Mucosa of stomach (tissue), 1 donor: Measurements from ENCODE around the gene AIFM3.
A peak's percentile ranks its signal among the peaks of the same experiment; 100 is the strongest.

Source experiments
- H3K27me3 ChIP-seq: one replicate; pipeline ENCODE4 v1.7.0; 2013; ENCODE audit warnings: mild to moderate bottlenecking, low read length; ENCODE audit not compliant: control insufficient read depth, insufficient read depth
- H3K36me3 ChIP-seq: one replicate; pipeline ENCODE4 v1.7.0; 2013; ENCODE audit warnings: low read length; ENCODE audit not compliant: control insufficient read depth, insufficient read depth
- H3K4me1 ChIP-seq: one replicate; pipeline ENCODE4 v1.7.0; 2013; ENCODE audit warnings: mild to moderate bottlenecking, low read length; ENCODE audit not compliant: control insufficient read depth, insufficient read depth
- H3K4me3 ChIP-seq: one replicate; pipeline ENCODE4 v1.7.0; 2013; ENCODE audit warnings: low read length
- H3K9ac ChIP-seq: one replicate; pipeline ENCODE4 v1.7.0; 2013; ENCODE audit warnings: mild to moderate bottlenecking, low read length, moderate library complexity
- H3K9me3 ChIP-seq: one replicate; pipeline ENCODE4 v1.7.0; 2013; ENCODE audit warnings: mild to moderate bottlenecking, low read length, moderate library complexity; ENCODE audit not compliant: control insufficient read depth
- donor health status: Pancreatic carcinoma.

The AIFM3 gene

GRCh38 chr22:21014726-21015465 lies 47.8 kb downstream of the AIFM3 start, which contains the start of gene P2RX6:
Gene P2RX6 (plus strand): TSS chr22:21015165. CDS start chr22:21015175, 10 bp downstream.
- H3K27me3 ChIP-seq = no peaks in the 10 kb centered on the region
- peak within 1 kb of the TSS; percentile 41 for H3K9ac ChIP-seq
- H3K9me3 ChIP-seq = no peaks in the 10 kb centered on the region
- peaks cover 23% of the 10 kb centered on the region for H3K4me1 ChIP-seq
- H3K36me3 ChIP-seq = no peaks in the 10 kb centered on the region
- peak within 1 kb of the TSS; percentile 60 for H3K4me3 ChIP-seq

GRCh38 chr22:21015466-21016006 lies 48.5 kb downstream of the AIFM3 start:
- no peaks in the 10 kb centered on the region for H3K27me3 ChIP-seq

GRCh38 chr22:21016644-21017420 lies 49.8 kb downstream of the AIFM3 start:
- Histone ChIP-seq H3K9ac (no peak overlapping the region), H3K36me3 (no peaks in the 10 kb centered on the region), H3K9me3 (no peaks in the 10 kb centered on the region), H3K27me3 (no peaks in the 10 kb centered on the region), H3K4me3 (no peak overlapping the region), H3K4me1 (peaks cover 23% of the 10 kb centered on the region)

More at GRCh38 chr22:21015466-21016006, 48.5 kb downstream of the AIFM3 start:
- no peaks in the 10 kb centered on the region for H3K36me3 ChIP-seq
- no peaks in the 10 kb centered on the region for H3K9me3 ChIP-seq
- H3K9ac ChIP-seq = no peak overlapping the region
- no peak overlapping the region for H3K4me3 ChIP-seq
- peaks cover 23% of the 10 kb centered on the region for H3K4me1 ChIP-seq

- Histone ChIP-seq H3K9ac (no peak overlapping the region), H3K27me3 (no peaks in the 10 kb centered on the region), H3K36me3 (no peaks in the 10 kb centered on the region), H3K4me3 (no peak overlapping the region), H3K9me3 (no peaks in the 10 kb centered on the region), H3K4me1 (peaks cover 23% of the 10 kb centered on the region)
These were observed 51.3 kb downstream of the AIFM3 start for GRCh38 chr22:21018314-21018713.

- Histone ChIP-seq H3K9me3 (no peaks in the 10 kb centered on the region), H3K27me3 (no peaks in the 10 kb centered on the region)
These were observed 53.9 kb downstream of the AIFM3 start for GRCh38 chr22:21020802-21021429.

GRCh38 chr22:21022507-21022906 lies 55.5 kb downstream of the AIFM3 start:
- no peak overlapping the region for H3K9ac ChIP-seq
- H3K27me3 ChIP-seq = no peaks in the 10 kb centered on the region
- H3K9me3 ChIP-seq = no peaks in the 10 kb centered on the region
- no peak overlapping the region for H3K4me3 ChIP-seq
- H3K4me1 ChIP-seq = peaks cover 5% of the 10 kb centered on the region
- no peaks in the 10 kb centered on the region for H3K36me3 ChIP-seq

More at GRCh38 chr22:21020802-21021429, 53.9 kb downstream of the AIFM3 start:
- Histone ChIP-seq H3K4me1 (no peaks in the 10 kb centered on the region), H3K36me3 (no peaks in the 10 kb centered on the region), H3K4me3 (no peak overlapping the region), H3K9ac (no peak overlapping the region)

GRCh38 chr22:21022955-21023614 lies 56.0 kb downstream of the AIFM3 start:
- Histone ChIP-seq H3K9ac (no peak overlapping the region), H3K9me3 (no peaks in the 10 kb centered on the region), H3K4me3 (no peak overlapping the region), H3K27me3 (no peaks in the 10 kb centered on the region), H3K4me1 (peaks cover 5% of the 10 kb centered on the region), H3K36me3 (no peaks in the 10 kb centered on the region)

GRCh38 chr22:21025266-21025665 lies 58.2 kb downstream of the AIFM3 start:
- H3K27me3 ChIP-seq = no peaks in the 10 kb centered on the region
- no peaks in the 10 kb centered on the region for H3K9me3 ChIP-seq
- H3K4me3 ChIP-seq = no peak overlapping the region
- no peaks in the 10 kb centered on the region for H3K36me3 ChIP-seq
- no peak overlapping the region for H3K9ac ChIP-seq
- H3K4me1 ChIP-seq = peaks cover 5% of the 10 kb centered on the region

- Histone ChIP-seq H3K9ac (no peak overlapping the region), H3K36me3 (no peaks in the 10 kb centered on the region), H3K9me3 (no peaks in the 10 kb centered on the region), H3K4me3 (no peak overlapping the region), H3K27me3 (no peaks in the 10 kb centered on the region), H3K4me1 (peaks cover 5% of the 10 kb centered on the region)
These were observed 59.0 kb downstream of the AIFM3 start for GRCh38 chr22:21025763-21026755.

- H3K36me3 ChIP-seq = no peaks in the 10 kb centered on the region
- H3K9me3 ChIP-seq = no peaks in the 10 kb centered on the region
- H3K4me1 ChIP-seq = peaks cover 14% of the 10 kb centered on the region
- H3K9ac ChIP-seq = no peak overlapping the region
- peaks cover 6% of the 10 kb centered on the region for H3K27me3 ChIP-seq
- no peak overlapping the region for H3K4me3 ChIP-seq
These were observed 60.0 kb downstream of the AIFM3 start for GRCh38 chr22:21026783-21027692.
